IPS DF 6.9 (cell line): ENCODE measurements around the gene CIZ1.
"Not testable (repeated sequence)": the region's sequence is repeated elsewhere in the genome, so short reads cannot be mapped to it uniquely, and the experiment has no call there.

ENCODE experiments used
- DNase-seq: peaks from one replicate; pipeline ENCODE4 v3.0.0-alpha.2; 2013; ENCODE audit warnings: low read depth, low spot score
- H3K27ac ChIP-seq: one replicate; pipeline ENCODE4 v1.5.1; 2013; ENCODE audit warnings: low read length, control low read depth
- H3K27me3 ChIP-seq: 2 replicates; pipeline ENCODE4 v1.6.1; 2013; ENCODE audit warnings: mild to moderate bottlenecking, low read length; ENCODE audit not compliant: control insufficient read depth, insufficient read depth
- H3K36me3 ChIP-seq: 2 replicates; pipeline ENCODE4 v1.6.1; 2013; ENCODE audit warnings: low read length; ENCODE audit not compliant: control insufficient read depth, insufficient read depth
- H3K4me1 ChIP-seq: 2 replicates; pipeline ENCODE4 v1.6.1; 2013; ENCODE audit warnings: low read length; ENCODE audit not compliant: control insufficient read depth, insufficient read depth
- H3K4me3 ChIP-seq: 2 replicates; pipeline ENCODE4 v1.5.1; 2013; ENCODE audit warnings: mild to moderate bottlenecking, low read length
- H3K9me3 ChIP-seq: 2 replicates; pipeline ENCODE4 v1.6.1; 2013; ENCODE audit warnings: low read length, inconsistent platforms; ENCODE audit not compliant: control insufficient read depth, insufficient read depth
- WGBS: extraction: QIAGEN DNeasy Blood & Tissue Kit; methylation state at CpG from one replicate; pipeline ENCODE4 v1.1.7; 2013; ENCODE audit warnings: mixed read lengths, missing lambda C conversion rate; ENCODE audit not compliant: insufficient read length, insufficient coverage; 5-methylcytosine and 5-hydroxymethylcytosine counted together

CIZ1 gene

DNA sequence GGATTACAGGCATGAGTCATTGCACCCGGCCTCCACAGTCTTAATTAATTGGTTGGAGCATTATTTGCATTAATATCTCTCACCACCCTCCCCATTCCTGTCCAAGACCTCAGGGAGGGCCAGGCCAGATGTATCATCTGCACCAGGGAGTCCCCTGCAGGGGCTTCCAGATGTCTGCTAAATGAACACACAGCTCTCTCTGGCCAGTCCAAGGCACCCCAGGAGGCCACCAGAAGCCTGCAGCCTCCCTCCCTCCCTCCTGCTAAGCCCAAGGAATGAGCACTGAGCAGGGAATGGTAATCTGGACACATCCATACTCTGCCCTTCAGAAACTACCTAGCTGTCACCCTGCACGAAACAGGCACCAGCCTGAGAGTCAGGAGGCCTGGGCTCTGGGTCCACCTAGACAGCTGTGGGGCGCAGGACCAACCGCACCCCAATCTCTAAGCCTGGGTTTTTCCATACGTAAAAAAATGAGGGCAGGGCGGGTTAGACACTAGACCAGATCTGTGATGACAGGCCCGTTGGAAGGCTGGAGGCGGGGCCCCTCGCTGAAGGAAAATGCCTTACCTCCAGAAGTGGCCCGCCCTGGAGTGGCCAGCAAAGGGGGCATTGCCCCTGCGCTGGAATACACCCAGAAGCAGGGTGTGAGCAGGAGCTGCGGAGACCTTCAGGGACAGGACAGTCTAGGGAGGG is 8.3 kb downstream of the CIZ1 start:
- Histone ChIP-seq H3K4me3 (no peak overlapping the region), H3K36me3 (peaks cover 23% of the 10 kb centered on the region), H3K9me3 (no peaks in the 10 kb centered on the region), H3K4me1 (no peaks in the 10 kb centered on the region), H3K27me3 (no peaks in the 10 kb centered on the region), H3K27ac (no peak overlapping the region)
- no peak for DNase-seq
- WGBS: no CpG with 5 or more reads among the region's 12 CpGs

DNA sequence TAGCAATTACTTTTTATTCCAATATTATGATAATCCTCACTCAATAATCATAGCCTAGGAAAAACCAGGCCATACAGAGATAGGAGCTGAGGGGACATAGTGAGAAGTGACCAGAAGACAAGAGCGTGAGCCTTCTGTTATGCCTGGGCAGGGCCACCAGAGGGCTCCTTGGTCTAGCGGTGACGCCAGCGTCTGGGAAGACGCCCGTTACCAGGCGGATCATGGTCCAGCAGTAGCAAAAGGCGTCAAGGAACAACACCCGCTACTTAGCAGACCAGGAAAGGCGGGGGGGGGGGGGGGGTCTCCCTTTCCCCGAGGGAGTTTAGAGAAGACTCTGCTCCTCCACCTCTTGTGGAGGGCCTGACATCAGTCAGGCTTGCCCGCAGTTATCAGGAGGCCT is 9.9 kb downstream of the CIZ1 start:
- no CpG with 5 or more reads among the region's 12 CpGs for WGBS
- H3K27ac ChIP-seq, H3K27me3 ChIP-seq, H3K4me1 ChIP-seq, H3K9me3 ChIP-seq, DNase-seq, H3K4me3 ChIP-seq: not testable (repeated sequence)
- H3K36me3 ChIP-seq: peaks cover 28% of the 10 kb centered on the region

DNA sequence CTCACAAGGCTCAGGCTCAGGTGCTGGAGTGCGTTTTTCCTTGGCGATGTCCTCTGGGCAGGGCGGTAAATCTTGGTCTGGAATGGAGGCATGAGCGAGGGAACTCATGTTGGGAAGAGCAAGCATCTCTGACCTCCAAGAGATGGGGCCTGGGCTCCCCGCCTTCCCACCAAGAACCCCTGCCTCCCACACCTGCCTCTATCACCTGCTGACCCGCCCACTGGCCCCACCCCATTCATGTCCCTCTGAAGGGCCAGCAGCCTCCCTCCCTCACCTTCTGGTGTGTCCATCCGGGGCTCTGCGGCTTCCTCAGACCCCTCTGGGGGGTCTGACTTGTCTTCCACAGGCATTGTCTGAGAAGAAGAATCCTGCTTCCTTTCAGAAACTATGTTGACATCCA is 10.9 kb downstream of the CIZ1 start:
- H3K4me1 ChIP-seq: no peaks in the 10 kb centered on the region
- H3K9me3 ChIP-seq: no peaks in the 10 kb centered on the region
- DNase-seq: no peak
- WGBS: no CpG with 5 or more reads among the region's 8 CpGs
- no peak overlapping the region for H3K27ac ChIP-seq
- no peaks in the 10 kb centered on the region for H3K27me3 ChIP-seq
- H3K36me3 ChIP-seq: peaks cover 33% of the 10 kb centered on the region
- H3K4me3 ChIP-seq: no peak overlapping the region

DNA sequence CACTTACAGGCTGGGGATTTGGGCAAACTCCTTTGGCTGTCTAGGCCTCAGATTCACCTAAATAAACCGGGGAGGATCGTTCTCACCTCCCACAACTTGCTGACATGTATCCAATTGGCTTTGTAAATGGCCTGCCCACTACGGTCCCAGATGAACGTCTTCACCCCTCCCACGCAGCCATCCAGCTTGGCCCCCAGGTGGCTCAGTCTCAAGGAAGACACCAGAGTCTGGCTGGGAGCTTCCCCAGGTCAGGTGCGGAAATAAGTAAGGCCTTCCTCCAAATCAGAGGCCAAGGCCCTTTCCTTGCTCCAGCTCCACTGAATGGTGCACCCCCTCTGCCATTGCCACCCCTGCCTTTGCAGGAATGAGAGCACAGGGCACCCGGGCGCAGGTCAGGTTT is 11.4 kb downstream of the CIZ1 start:
- H3K4me3 ChIP-seq: no peak overlapping the region
- WGBS: no CpG with 5 or more reads among the region's 8 CpGs
- H3K4me1 ChIP-seq: no peaks in the 10 kb centered on the region
- H3K36me3 ChIP-seq: peaks cover 31% of the 10 kb centered on the region
- H3K27ac ChIP-seq: no peak overlapping the region
- H3K9me3 ChIP-seq: no peaks in the 10 kb centered on the region
- H3K27me3 ChIP-seq: no peaks in the 10 kb centered on the region
- no peak for DNase-seq

DNA sequence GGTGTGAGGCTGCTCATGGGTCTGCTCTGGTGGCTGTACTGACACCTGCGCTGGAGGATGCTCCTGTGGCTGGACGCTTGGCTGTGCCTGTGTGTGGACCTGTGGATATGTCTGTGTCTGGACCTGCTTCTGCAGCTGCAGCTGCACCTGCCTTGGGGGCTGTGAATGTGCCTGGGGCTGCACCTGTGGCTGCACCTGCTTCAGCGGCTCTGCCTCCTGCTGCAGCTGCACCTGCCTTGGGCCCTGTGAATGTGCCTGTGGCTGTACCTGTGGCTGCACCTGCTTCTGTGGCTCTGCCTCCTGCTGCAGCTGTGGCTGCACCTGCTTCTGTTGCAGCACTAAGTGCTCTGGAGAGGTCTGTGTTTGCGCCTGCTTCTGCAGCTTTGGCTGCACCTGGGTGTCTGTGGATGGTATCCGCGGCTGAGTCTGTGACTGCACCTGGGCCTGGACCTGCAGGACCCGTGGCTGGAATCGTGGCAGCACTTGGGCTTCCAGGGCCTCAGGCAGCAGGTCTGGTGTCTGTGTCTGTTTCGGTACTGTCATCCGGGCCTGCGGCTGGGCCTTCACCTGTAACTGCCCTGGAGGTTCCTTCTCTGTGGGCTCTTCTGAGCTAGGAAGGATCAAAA is 12.5 kb downstream of the CIZ1 start:
- Histone ChIP-seq H3K4me1 (no peaks in the 10 kb centered on the region), H3K4me3 (no peak overlapping the region), H3K27ac (no peak overlapping the region), H3K9me3 (no peaks in the 10 kb centered on the region), H3K27me3 (no peaks in the 10 kb centered on the region), H3K36me3 (peaks cover 31% of the 10 kb centered on the region)
- WGBS: no CpG with 5 or more reads among the region's 11 CpGs
- no peak for DNase-seq

DNA sequence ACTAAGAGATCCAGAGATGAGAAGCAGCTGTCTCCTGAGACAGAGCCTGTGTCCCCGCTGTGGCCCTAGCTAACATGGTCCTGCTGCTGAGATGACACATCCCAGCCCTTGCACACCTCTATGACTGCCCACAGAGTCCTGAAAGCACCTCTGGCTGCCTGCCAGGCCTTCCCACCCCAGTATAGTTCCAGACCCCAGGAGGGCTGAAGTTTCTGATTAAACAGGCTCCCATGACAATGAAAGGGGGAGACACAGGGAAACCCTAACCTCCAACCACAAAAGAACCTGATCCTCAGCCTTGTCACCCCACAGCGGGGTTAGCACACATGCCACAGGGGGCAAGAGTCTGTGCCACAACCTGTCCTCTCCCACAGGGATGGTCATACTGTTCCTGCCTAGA is 15.6 kb downstream of the CIZ1 start:
- Histone ChIP-seq H3K9me3 (no peaks in the 10 kb centered on the region), H3K27ac (no peak overlapping the region), H3K4me1 (no peaks in the 10 kb centered on the region), H3K27me3 (no peaks in the 10 kb centered on the region), H3K4me3 (no peak overlapping the region), H3K36me3 (peaks cover 31% of the 10 kb centered on the region)
- no peak for DNase-seq
- no CpG with 5 or more reads among the region's 2 CpGs for WGBS

DNA sequence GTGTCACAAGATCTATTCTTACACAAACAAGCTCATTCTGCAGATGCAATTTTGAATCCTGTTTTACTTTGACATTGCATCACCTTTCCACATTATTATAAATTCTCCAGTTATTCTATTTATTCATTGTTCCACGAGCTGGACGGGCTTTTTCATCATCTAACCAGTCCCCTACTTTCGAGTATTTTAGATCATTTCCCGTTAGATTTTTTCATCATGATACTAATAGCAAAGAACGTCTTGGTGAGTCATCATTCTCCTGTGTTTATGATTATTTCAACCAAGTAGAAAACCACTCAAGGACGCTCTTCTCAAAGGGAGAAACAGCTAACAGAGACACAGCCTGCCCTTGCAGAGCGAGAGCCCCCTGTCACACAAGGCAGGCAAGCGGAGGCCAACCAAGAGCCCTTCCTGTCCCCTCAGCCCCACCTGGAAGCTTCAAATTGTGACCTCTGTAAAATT is 16.2 kb downstream of the CIZ1 start:
- Histone ChIP-seq H3K9me3 (no peaks in the 10 kb centered on the region), H3K4me3 (no peak overlapping the region), H3K27me3 (no peaks in the 10 kb centered on the region), H3K27ac (no peak overlapping the region), H3K36me3 (peaks cover 28% of the 10 kb centered on the region), H3K4me1 (no peaks in the 10 kb centered on the region)
- no CpG with 5 or more reads among the region's 8 CpGs for WGBS
- DNase-seq: no peak

DNA sequence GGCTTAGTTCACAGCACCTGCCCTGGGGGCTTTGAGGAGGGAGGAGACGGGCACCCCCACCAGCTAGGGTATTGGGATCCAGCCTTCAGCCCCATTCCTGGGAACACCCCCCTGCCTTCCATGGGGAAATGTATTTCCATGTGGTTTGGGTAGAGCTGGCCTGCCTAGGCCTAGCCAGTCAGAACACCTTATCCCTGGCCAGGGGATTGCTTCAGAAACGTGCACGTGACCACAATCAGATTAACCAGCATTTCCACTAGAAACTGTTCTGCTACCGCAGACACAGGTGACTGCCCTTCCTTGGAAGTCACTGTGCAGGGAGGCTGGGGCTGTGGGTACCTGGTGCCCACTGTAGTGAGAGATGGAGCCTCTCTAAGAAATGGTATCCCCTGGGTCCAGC is 17.3 kb downstream of the CIZ1 start:
- H3K36me3 ChIP-seq: peaks cover 29% of the 10 kb centered on the region
- no CpG with 5 or more reads among the region's 4 CpGs for WGBS
- H3K4me3 ChIP-seq: no peak overlapping the region
- H3K27me3 ChIP-seq: no peaks in the 10 kb centered on the region
- H3K27ac ChIP-seq: no peak overlapping the region
- H3K4me1 ChIP-seq: no peaks in the 10 kb centered on the region
- DNase-seq: no peak
- H3K9me3 ChIP-seq: no peaks in the 10 kb centered on the region

DNA sequence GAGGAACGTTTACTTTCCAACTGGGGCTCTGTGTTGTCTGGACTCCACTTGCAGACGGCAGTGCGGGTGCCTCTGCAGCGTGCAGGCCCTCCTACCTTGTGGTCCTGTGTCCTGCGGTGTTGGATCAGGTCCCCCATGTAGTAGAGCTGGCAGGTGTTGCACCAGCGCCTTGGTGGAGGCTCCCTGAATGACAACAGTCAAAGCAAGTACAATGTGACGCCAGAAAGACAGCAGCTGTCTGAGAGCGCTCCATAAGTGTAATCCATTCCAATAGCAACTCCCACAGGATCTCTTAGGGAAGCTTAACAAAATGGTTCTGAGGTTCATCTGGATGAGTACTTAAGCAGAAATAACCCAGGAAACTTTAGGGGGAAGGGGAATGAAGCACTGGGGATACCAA is 21.4 kb downstream of the CIZ1 start:
- H3K4me1 ChIP-seq: no peaks in the 10 kb centered on the region
- H3K9me3 ChIP-seq: no peaks in the 10 kb centered on the region
- DNase-seq: no peak
- H3K36me3 ChIP-seq: peaks cover 20% of the 10 kb centered on the region
- no peak overlapping the region for H3K4me3 ChIP-seq
- WGBS: no CpG with 5 or more reads among the region's 8 CpGs
- H3K27ac ChIP-seq: no peak overlapping the region
- H3K27me3 ChIP-seq: no peaks in the 10 kb centered on the region

DNA sequence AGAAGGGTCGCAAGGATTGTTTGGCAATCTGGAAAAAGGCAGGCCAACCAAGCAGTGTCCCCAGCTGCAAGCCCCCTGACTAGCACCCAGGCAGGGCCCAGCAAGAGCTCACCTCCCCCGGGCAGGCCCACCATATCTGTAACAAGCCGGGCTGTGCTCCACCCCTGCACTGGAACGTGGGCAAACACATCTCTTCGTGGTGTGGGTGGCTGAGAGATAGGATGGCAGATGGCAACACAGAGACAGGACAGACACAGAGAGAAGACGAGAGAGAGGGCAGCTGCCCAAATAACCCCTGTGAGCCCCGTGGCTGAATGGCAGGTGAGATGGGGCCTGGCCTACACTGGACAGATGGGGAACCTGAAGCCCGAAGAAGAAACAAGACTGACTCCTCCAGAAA is 21.9 kb downstream of the CIZ1 start:
- H3K4me3 ChIP-seq: no peak overlapping the region
- no peaks in the 10 kb centered on the region for H3K27me3 ChIP-seq
- no peaks in the 10 kb centered on the region for H3K9me3 ChIP-seq
- no peaks in the 10 kb centered on the region for H3K4me1 ChIP-seq
- WGBS: no CpG with 5 or more reads among the region's 8 CpGs
- no peak for DNase-seq
- H3K36me3 ChIP-seq: peaks cover 20% of the 10 kb centered on the region
- H3K27ac ChIP-seq: no peak overlapping the region
